Limb (tissue), 2 donors: ENCODE data around the gene BRAF.
"Not testable (repeated sequence)": the region's sequence is repeated elsewhere in the genome, so short reads cannot be mapped to it uniquely, and the experiment has no call there.

Experiments
- DNase-seq, 2 donors: peaks; one replicate each; pipeline ENCODE4 v3.0.0-alpha.2; 2016; ENCODE audit errors: extremely low spot score in 2 of 2

The BRAF gene

GRCh38 chr7:140920745-140921144, 4.0 kb downstream of the BRAF start:
- DNase-seq, result no peak

- no peak for DNase-seq
These were observed 6.5 kb downstream of the BRAF start for GRCh38 chr7:140918236-140918635.

DNA sequence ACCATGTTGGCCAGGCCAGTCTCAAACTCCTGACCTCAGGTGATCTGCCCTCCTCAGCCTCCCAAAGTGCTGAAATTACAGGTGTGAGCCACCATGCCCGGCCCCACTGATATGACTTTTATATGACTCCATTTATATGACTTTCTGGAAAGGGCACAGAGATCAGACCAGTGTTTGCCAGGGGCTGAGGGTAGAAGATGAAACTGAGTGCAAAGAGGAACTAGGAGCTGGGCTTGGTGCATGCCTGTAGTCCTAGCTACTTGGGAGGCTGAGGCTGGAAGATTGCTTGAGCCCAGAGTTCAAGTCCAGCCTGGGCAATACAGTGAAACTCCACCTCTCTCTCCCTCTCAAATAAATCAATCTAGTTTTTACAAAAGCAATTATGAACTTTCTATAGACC, 7.5 kb downstream of the BRAF start:
- no peak for DNase-seq

DNA sequence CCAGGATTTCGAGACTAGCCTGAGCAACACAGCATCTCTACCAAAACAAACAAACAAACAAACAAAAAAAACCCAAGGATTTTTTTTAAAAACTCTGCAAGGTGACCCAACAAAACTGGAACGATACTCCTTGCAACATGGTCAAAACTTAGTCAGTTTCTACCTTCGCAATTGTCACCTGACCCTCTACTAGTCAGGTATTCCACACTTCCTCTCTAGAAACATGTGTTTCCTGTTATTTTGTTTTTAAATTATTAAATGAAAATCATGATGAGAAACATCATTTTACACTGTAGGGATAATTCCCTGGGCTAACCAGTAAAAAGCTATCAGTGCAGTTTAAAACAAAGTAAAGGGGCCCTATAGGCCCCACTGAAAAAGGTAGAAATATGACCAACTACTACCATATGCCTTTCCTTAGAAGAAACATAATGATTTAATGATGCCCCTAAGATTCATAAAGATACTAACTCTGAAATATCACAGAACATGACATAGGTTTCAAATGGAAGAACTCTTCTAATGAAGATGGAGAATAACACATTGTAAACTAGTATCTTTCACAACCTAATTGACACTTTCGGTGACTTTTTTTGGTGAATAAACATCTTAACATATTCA, 8.7 kb downstream of the BRAF start:
- DNase-seq, result no peak

DNA sequence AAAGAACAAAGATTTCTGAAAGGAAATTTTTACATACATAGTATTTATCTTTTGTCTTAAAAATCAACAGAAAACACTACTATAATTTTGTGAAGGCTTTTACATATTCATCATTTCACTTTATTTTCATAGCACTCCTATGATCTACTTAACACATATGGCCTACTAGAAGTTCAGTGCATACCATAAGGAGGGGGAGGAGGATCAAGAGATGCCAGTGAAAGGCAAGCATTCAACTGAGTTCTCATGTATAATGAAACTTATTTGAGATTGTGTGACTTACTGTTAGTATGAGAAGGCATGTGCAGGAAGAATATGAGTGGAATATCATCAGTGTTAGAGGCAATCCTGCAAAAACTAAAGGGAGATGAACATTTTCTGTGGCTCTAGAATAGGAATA, 10.6 kb downstream of the BRAF start:
- DNase-seq, result no peak

GRCh38 chr7:140913596-140913928, 11.2 kb downstream of the BRAF start:
- DNase-seq, result not testable (repeated sequence)

GRCh38 chr7:140911746-140912145, 13.0 kb downstream of the BRAF start:
- no peak for DNase-seq

GRCh38 chr7:140909476-140910161, 15.1 kb downstream of the BRAF start:
- no peak for DNase-seq

GRCh38 chr7:140908361-140908760, 16.4 kb downstream of the BRAF start:
- DNase-seq, result no peak

DNA sequence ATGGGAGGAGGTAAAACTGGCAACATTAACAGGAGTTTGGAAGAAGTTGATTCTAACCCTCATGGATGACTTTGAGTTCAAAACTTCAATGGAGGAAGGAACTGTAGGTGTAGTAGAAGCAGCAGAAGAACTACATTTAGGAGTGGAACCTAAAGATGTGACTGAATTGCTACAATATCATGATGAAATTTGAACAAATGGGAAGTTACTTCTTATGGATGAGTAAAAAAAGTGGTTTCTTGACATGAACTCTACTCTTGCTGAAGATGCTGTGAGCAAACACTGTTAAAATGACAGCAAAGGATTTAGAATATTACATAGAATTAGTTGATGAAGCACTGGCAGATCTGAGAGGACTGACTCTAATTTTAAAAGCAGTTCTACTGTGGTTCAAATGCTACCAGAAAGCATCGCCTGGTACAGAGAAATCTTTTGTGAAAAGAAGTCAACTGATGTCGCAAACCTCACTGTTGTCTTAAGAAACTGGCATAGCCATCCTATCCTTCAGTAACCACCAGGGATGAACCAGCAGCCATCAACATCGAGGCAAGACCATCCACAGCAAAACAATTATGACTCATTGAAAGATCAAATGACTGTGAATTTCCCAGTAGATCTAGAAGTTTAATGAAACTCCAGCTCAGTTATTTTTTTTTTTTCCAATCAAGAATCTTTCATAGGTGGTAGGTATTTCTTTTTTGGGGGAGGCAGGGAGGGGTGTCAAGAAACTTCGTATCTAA, 20.8 kb downstream of the BRAF start:
- DNase-seq, result no peak

GRCh38 chr7:140902303-140902953, 22.3 kb downstream of the BRAF start:
- no peak for DNase-seq

DNA sequence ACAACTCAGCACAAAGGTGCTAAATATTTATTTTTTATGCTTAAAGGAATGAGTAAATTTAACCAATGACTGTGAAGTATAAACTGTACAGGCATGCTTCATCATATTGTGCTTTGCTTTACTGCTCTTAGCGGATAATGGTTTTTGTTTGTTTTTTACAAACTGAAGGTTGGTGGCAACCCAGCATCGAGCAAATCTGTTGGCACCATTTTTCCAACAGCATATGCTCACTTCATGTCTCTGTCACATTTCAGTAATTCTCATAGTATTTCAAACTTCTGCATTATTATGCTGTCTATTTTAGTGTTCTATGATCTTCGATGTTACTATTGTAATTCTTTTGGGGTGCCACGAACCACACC, 22.8 kb downstream of the BRAF start:
- no peak for DNase-seq

- DNase-seq, result no peak
These were observed 24.8 kb downstream of the BRAF start for GRCh38 chr7:140899883-140900282.

DNA sequence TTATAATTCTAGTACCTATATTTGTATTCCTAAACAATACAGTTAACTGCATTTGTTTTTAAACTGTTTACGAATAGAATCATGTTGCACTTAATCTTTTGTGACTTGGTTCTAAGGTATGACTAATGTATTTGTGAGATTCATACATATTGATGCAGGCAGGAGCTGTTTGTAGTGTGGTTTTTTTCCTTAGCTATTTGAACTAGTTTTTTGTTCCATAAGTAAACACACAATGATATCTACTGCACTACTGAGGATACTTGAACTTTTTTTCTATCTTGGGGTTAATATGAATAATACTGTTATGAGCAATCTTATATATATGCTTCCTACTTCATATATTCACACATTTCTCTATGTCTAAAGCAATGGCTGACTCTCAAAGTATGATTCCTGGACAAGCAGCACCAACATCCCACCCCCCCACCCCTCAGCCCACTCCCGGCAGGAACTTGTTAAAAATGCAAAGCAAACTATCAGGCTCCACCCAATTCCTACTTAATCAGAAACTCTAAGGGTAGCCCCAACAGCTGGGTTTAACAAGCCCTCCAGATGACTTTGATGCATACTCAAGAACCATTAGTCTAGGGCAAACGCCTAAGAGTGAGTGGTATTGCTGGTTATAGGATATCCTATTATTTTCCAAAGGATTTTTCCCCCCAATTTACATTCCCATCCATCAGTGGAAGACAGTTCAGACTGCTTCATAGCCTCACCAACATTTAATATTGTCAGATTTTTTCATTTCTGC, 25.8 kb downstream of the BRAF start:
- DNase-seq, result no peak

GRCh38 chr7:140896996-140897395, 27.7 kb downstream of the BRAF start:
- no peak for DNase-seq

DNA sequence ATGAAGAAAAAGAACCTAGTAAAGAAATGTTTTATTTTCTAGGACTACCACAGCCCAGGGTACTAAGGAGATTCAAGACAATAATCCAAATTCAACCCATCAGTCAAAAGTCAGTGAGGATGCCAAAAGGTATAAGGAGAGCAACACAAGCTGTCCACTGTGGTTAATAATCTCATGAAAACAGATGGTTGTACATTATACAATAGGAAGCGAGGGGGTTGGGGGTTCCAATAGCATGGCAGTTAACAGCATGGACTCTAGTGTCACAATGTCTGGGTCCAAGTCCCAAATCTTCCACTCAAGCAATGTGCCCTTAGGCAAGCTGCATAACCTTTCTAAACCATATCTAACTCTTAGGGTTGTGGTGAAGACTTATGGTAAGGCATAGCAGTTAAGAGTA, 35.1 kb downstream of the BRAF start:
- DNase-seq, result no peak

- no peak for DNase-seq
These were observed 35.6 kb downstream of the BRAF start for GRCh38 chr7:140889150-140889549.

GRCh38 chr7:140888087-140888486, 36.6 kb downstream of the BRAF start:
- DNase-seq, result no peak

DNA sequence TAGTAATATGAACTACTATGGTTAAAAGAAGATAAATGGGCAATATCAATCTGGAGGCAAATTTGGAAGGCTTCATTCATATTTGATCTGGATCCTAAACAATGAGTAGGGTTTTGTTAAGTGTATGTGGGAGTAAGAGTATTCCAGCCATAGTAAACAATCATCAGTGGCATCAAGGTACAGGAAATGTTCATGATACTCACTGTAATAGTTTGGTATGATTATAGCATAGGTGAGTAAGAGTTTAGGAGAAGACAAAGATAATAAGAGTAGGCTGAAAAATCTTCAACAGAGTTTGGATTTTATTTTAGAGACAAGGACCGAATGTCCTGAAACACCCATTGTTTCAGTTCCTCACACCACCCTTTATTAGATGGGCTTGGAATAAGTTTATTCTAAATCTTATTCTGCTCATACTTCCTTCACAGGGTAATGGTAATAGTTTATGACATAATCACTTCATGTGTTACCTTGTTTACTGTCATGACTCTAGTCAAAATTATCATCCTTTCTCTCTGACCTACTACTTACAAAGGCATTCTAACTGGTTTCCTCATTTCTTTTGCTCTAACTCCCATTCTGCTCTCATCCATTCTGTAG, 38.9 kb downstream of the BRAF start:
- no peak for DNase-seq

- DNase-seq, result no peak
These were observed 41.4 kb downstream of the BRAF start for GRCh38 chr7:140883378-140883777.

DNA sequence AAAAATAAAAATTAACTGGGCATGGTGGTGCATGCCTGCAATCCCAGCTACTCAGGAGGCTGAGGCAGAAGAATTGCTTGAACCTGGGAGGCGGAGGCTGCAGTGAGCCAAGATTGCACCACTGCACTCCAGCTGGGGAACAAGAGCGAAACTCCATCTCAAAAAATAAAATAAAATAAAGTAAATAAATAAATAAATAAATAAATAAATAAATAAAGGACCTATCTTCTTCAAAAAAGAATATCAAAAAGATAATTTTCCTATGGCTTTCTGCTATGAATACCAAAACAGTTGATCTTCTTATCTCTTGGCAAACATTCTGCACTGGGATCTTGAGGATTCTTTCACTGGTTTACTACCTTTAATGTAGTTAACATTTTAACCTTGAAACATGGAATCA, 41.9 kb downstream of the BRAF start:
- not testable (repeated sequence) for DNase-seq
